ENCODE results near the gene ZNRF3. TPM values are rescaled to one million over a fixed set of nuclear protein-coding genes. Genes with fewer than 3 reads are reported as not detected.

ZNRF3 gene
- total and polyA plus RNA-seq, 7 donors: 2.2 to 8.5 (median 4.9) TPM

- ATAC-seq (no peak), DNase-seq (no peak)
- WGBS, 3 donors: 76 to 79% (median 77%) methylated on average over 4 of the region's 4 CpGs
- Histone ChIP-seq H3K36me3 (ENCODE audit: insufficient read depth in 1 of 2, low read depth in 1 of 2) (no peaks in the 10 kb centered on the region), H3K27ac (no peak overlapping the region), H3K4me3 (no peak overlapping the region), H3K9me3 (no peaks in the 10 kb centered on the region), H3K27me3 (ENCODE audit: insufficient read depth in 3 of 3, low read length in 2 of 3) (no peaks in the 10 kb centered on the region), H3K4me1 (peaks cover 16% of the 10 kb centered on the region)
- no peak for TF ChIP-seq CTCF (IDR thresholded peaks at IDR 0.05)
- intact Hi-C loops (cut with DNase I): no loop called here
These were observed 51.8 kb downstream of the ZNRF3 start for GRCh38 chr22:28935140-28935539.

GRCh38 chr22:28935713-28936112, 52.3 kb downstream of the ZNRF3 start:
- ATAC-seq (no peak), DNase-seq (no peak)
- peak; percentile 5 for TF ChIP-seq CTCF (IDR thresholded peaks at IDR 0.05)
- no peak overlapping the region for H3K27ac ChIP-seq
- no peaks in the 10 kb centered on the region for H3K27me3 ChIP-seq (ENCODE audit: insufficient read depth in 3 of 3, low read length in 2 of 3)
- H3K4me1 ChIP-seq: peaks cover 11% of the 10 kb centered on the region
- no peak overlapping the region for H3K4me3 ChIP-seq
- 94 to 97% (median 96%) methylated on average over 4 of the region's 4 CpGs for WGBS, 3 donors
- H3K9me3 ChIP-seq: no peaks in the 10 kb centered on the region
- intact Hi-C loops (cut with DNase I): no loop called here
- no peaks in the 10 kb centered on the region for H3K36me3 ChIP-seq (ENCODE audit: insufficient read depth in 1 of 2, low read depth in 1 of 2)

- ATAC-seq: no peak
- 92 to 98% (median 94%) methylated on average over 3 of the region's 3 CpGs for WGBS, 3 donors
- Histone ChIP-seq H3K36me3 (ENCODE audit: insufficient read depth in 1 of 2, low read depth in 1 of 2) (no peaks in the 10 kb centered on the region), H3K27ac (no peak overlapping the region), H3K4me1 (peaks cover 10% of the 10 kb centered on the region), H3K9me3 (no peaks in the 10 kb centered on the region), H3K27me3 (ENCODE audit: insufficient read depth in 3 of 3, low read length in 2 of 3) (no peaks in the 10 kb centered on the region), H3K4me3 (no peak overlapping the region)
- DNase-seq: no peak
- intact Hi-C loops (cut with DNase I): no loop called here
- TF ChIP-seq CTCF (IDR thresholded peaks at IDR 0.05): no peak
These were observed 52.8 kb downstream of the ZNRF3 start for GRCh38 chr22:28936200-28936599.

- no peak for ATAC-seq
- Histone ChIP-seq H3K36me3 (ENCODE audit: insufficient read depth in 1 of 2, low read depth in 1 of 2) (no peaks in the 10 kb centered on the region), H3K27ac (no peak overlapping the region), H3K27me3 (ENCODE audit: insufficient read depth in 3 of 3, low read length in 2 of 3) (no peaks in the 10 kb centered on the region), H3K4me1 (peaks cover 11% of the 10 kb centered on the region), H3K4me3 (no peak overlapping the region), H3K9me3 (no peaks in the 10 kb centered on the region)
- WGBS, 3 donors: 87 to 96% (median 89%) methylated on average over 7 of the region's 7 CpGs
- intact Hi-C loops (cut with DNase I): no loop called here
- no peak for DNase-seq
- TF ChIP-seq CTCF (IDR thresholded peaks at IDR 0.05): no peak
These were observed 54.0 kb downstream of the ZNRF3 start for GRCh38 chr22:28937206-28938025.
